ENCODE results near the gene TFEC. TPM values are rescaled to one million over a fixed set of nuclear protein-coding genes. Genes with fewer than 3 reads are reported as not detected.

TFEC gene
- total and polyA plus RNA-seq, 2 experiments from 2014 or later: not detected

Other genes starting within 250 kb of the TFEC start
- 38.3 and 42.4 TPM in 2 replicates for gene TES, start 179.8 kb upstream of the TFEC start, total RNA-seq (2014; rRNA removed; shearing (Covaris generic))
- gene TES, start 179.8 kb upstream of the TFEC start, polyA plus RNA-seq (2016; fragmentation: Nextera tagmentation; extraction: Ambion mirVana): 31.9 and 37.3 TPM in 2 replicates

All from GM23338 (cell line).